GM21447 (cell line): ENCODE measurements around the gene LSR.
A peak's percentile ranks its signal among the peaks of the same experiment; 100 is the strongest.
"Not testable (repeated sequence)": the region's sequence is repeated elsewhere in the genome, so short reads cannot be mapped to it uniquely, and the experiment has no call there.

Source experiments
- ATAC-seq: cut with Tn5 transposase; IDR thresholded peaks from one replicate; pipeline ENCODE4 v1.9.1; 2021; ENCODE audit not compliant: unreplicated experiment

The LSR gene

GRCh38 chr19:35284153-35285094 lies 35.6 kb downstream of the LSR start:
- no peak for ATAC-seq

GRCh38 chr19:35285095-35285449 lies 36.3 kb downstream of the LSR start:
- no peak for ATAC-seq

GRCh38 chr19:35285465-35285864 lies 36.7 kb downstream of the LSR start:
- not testable (repeated sequence) for ATAC-seq

GRCh38 chr19:35286101-35286500 lies 37.3 kb downstream of the LSR start:
- not testable (repeated sequence) for ATAC-seq

GRCh38 chr19:35287713-35288112 lies 38.9 kb downstream of the LSR start:
- no peak for ATAC-seq

- ATAC-seq = no peak
Measured at GRCh38 chr19:35288331-35288730, 39.5 kb downstream of the LSR start.

GRCh38 chr19:35288906-35289305 lies 40.1 kb downstream of the LSR start:
- no peak for ATAC-seq

GRCh38 chr19:35290381-35291127 lies 41.8 kb downstream of the LSR start:
- no peak for ATAC-seq

GRCh38 chr19:35291259-35291658 lies 42.5 kb downstream of the LSR start:
- no peak for ATAC-seq

- ATAC-seq = no peak
Measured at GRCh38 chr19:35291916-35292315, 43.1 kb downstream of the LSR start, which contains the start of gene MAG. Gene MAG, plus strand, starts transcription at chr19:35292161. Its CDS starts 3,248 bp downstream, at chr19:35295409.

GRCh38 chr19:35292421-35293362 lies 43.9 kb downstream of the LSR start:
- ATAC-seq = no peak

- no peak for ATAC-seq
Measured at GRCh38 chr19:35293363-35293739, 44.5 kb downstream of the LSR start.

GRCh38 chr19:35293808-35294207 lies 45.0 kb downstream of the LSR start:
- no peak for ATAC-seq

GRCh38 chr19:35294328-35294727 lies 45.5 kb downstream of the LSR start:
- ATAC-seq = no peak

- ATAC-seq = no peak
Measured at GRCh38 chr19:35294859-35295791, 46.3 kb downstream of the LSR start.

- ATAC-seq = peak; percentile 76
Measured at GRCh38 chr19:35295792-35296462, 47.1 kb downstream of the LSR start.

- ATAC-seq = no peak
Measured at GRCh38 chr19:35296644-35297514, 48.1 kb downstream of the LSR start.

GRCh38 chr19:35297515-35297848 lies 48.7 kb downstream of the LSR start:
- ATAC-seq = no peak
